Activated naive CD8-positive, alpha-beta T cell treated with anti-CD3 and anti-CD28 coated beads, Interleukin-2, amount 50 U/mL, for 24 hours (primary cell): ENCODE results near the gene KSR1.
"Not testable (repeated sequence)": the region's sequence is repeated elsewhere in the genome, so short reads cannot be mapped to it uniquely, and the experiment has no call there.

ENCODE experiments used
- ATAC-seq: fragments of 150-1000 bp; cut with Tn5 transposase; one replicate; pipeline ENCODE4 v1.10.0; 2021
- DNase-seq: peaks from one replicate; pipeline ENCODE4 v3.0.0; 2021
- H3K27ac Mint-ChIP-seq: one replicate; pipeline ENCODE4 v1.8.0; 2021; ENCODE audit warnings: mild to moderate bottlenecking, mixed read lengths
- H3K27me3 Mint-ChIP-seq: one replicate; pipeline ENCODE4 v1.8.0; 2021; ENCODE audit warnings: mixed read lengths
- H3K36me3 Mint-ChIP-seq: one replicate; pipeline ENCODE4 v1.8.0; 2021; ENCODE audit warnings: low read depth, mixed read lengths
- H3K4me1 Mint-ChIP-seq: one replicate; pipeline ENCODE4 v1.8.0; 2021; ENCODE audit warnings: mixed read lengths
- H3K4me3 Mint-ChIP-seq: one replicate; pipeline ENCODE4 v1.8.0; 2021; ENCODE audit warnings: mild to moderate bottlenecking, moderate library complexity, mixed read lengths
- H3K9me3 Mint-ChIP-seq: one replicate; pipeline ENCODE4 v1.8.0; 2021; ENCODE audit warnings: mixed read lengths

Gene KSR1

GRCh38 chr17:27653449-27653971, 197.3 kb downstream of the KSR1 start:
- not testable (repeated sequence) for DNase-seq, H3K9me3 Mint-ChIP-seq, H3K27me3 Mint-ChIP-seq, H3K27ac Mint-ChIP-seq, H3K36me3 Mint-ChIP-seq, H3K4me3 Mint-ChIP-seq, ATAC-seq, H3K4me1 Mint-ChIP-seq

- peaks cover 5% of the 10 kb centered on the region for H3K4me1 Mint-ChIP-seq
- H3K9me3 Mint-ChIP-seq, result no peaks in the 10 kb centered on the region
- DNase-seq (no peak), ATAC-seq (no peak)
- H3K36me3 Mint-ChIP-seq, result no peaks in the 10 kb centered on the region
- H3K4me3 Mint-ChIP-seq, result no peak overlapping the region
- H3K27me3 Mint-ChIP-seq, result no peaks in the 10 kb centered on the region
- H3K27ac Mint-ChIP-seq, result no peak overlapping the region
Measured at GRCh38 chr17:27654136-27654535, 197.9 kb downstream of the KSR1 start.

- Mint-ChIP-seq H3K9me3 (no peaks in the 10 kb centered on the region), H3K27ac (no peak overlapping the region), H3K4me3 (no peak overlapping the region), H3K4me1 (peaks cover 5% of the 10 kb centered on the region), H3K36me3 (no peaks in the 10 kb centered on the region), H3K27me3 (no peaks in the 10 kb centered on the region)
- DNase-seq (peak; percentile 79), ATAC-seq (peak; percentile 82)
Measured at GRCh38 chr17:27654654-27655524, 198.6 kb downstream of the KSR1 start.

GRCh38 chr17:27655525-27656111, 199.4 kb downstream of the KSR1 start:
- DNase-seq, H3K4me3 Mint-ChIP-seq, H3K4me1 Mint-ChIP-seq, ATAC-seq, H3K36me3 Mint-ChIP-seq, H3K9me3 Mint-ChIP-seq, H3K27me3 Mint-ChIP-seq, H3K27ac Mint-ChIP-seq: not testable (repeated sequence)

GRCh38 chr17:27656620-27657019, 200.4 kb downstream of the KSR1 start:
- H3K4me1 Mint-ChIP-seq, DNase-seq, H3K4me3 Mint-ChIP-seq, ATAC-seq, H3K36me3 Mint-ChIP-seq, H3K27me3 Mint-ChIP-seq, H3K9me3 Mint-ChIP-seq, H3K27ac Mint-ChIP-seq: not testable (repeated sequence)

- no peak for DNase-seq
- H3K27me3 Mint-ChIP-seq, result no peaks in the 10 kb centered on the region
- H3K4me1 Mint-ChIP-seq, result peaks cover 5% of the 10 kb centered on the region
- H3K9me3 Mint-ChIP-seq, result no peaks in the 10 kb centered on the region
- ATAC-seq, result no peak
- H3K36me3 Mint-ChIP-seq, result no peaks in the 10 kb centered on the region
- H3K27ac Mint-ChIP-seq, result no peak overlapping the region
- no peak overlapping the region for H3K4me3 Mint-ChIP-seq
Measured at GRCh38 chr17:27657620-27658019, 201.4 kb downstream of the KSR1 start.

GRCh38 chr17:27659683-27660082, 203.4 kb downstream of the KSR1 start:
- ATAC-seq (no peak), DNase-seq (no peak)
- H3K4me1 Mint-ChIP-seq, result peaks cover 1% of the 10 kb centered on the region
- no peaks in the 10 kb centered on the region for H3K36me3 Mint-ChIP-seq
- H3K9me3 Mint-ChIP-seq, result no peaks in the 10 kb centered on the region
- no peaks in the 10 kb centered on the region for H3K27me3 Mint-ChIP-seq
- no peak overlapping the region for H3K4me3 Mint-ChIP-seq
- no peak overlapping the region for H3K27ac Mint-ChIP-seq

- Mint-ChIP-seq H3K27me3 (no peaks in the 10 kb centered on the region), H3K9me3 (no peaks in the 10 kb centered on the region), H3K27ac (no peak overlapping the region), H3K36me3 (no peaks in the 10 kb centered on the region), H3K4me3 (no peak overlapping the region), H3K4me1 (no peaks in the 10 kb centered on the region)
- no peak for ATAC-seq
- DNase-seq, result no peak
Measured at GRCh38 chr17:27660436-27660835, 204.2 kb downstream of the KSR1 start.

- H3K9me3 Mint-ChIP-seq, result no peaks in the 10 kb centered on the region
Measured at GRCh38 chr17:27663936-27664605, 207.8 kb downstream of the KSR1 start.

GRCh38 chr17:27664606-27664965, 208.3 kb downstream of the KSR1 start:
- no peak for DNase-seq
- no peaks in the 10 kb centered on the region for H3K27me3 Mint-ChIP-seq
- no peak for ATAC-seq
- H3K36me3 Mint-ChIP-seq, result no peaks in the 10 kb centered on the region
- H3K4me3 Mint-ChIP-seq, result no peak overlapping the region
- H3K27ac Mint-ChIP-seq, result no peak overlapping the region
- no peaks in the 10 kb centered on the region for H3K9me3 Mint-ChIP-seq
- H3K4me1 Mint-ChIP-seq, result no peaks in the 10 kb centered on the region

More at GRCh38 chr17:27663936-27664605, 207.8 kb downstream of the KSR1 start:
- no peak overlapping the region for H3K4me3 Mint-ChIP-seq
- DNase-seq (no peak), ATAC-seq (no peak)
- H3K36me3 Mint-ChIP-seq, result no peaks in the 10 kb centered on the region
- no peaks in the 10 kb centered on the region for H3K4me1 Mint-ChIP-seq
- H3K27me3 Mint-ChIP-seq, result no peaks in the 10 kb centered on the region
- no peak overlapping the region for H3K27ac Mint-ChIP-seq

GRCh38 chr17:27665549-27665948, 209.3 kb downstream of the KSR1 start:
- no peaks in the 10 kb centered on the region for H3K27me3 Mint-ChIP-seq
- H3K27ac Mint-ChIP-seq, result no peak overlapping the region
- H3K9me3 Mint-ChIP-seq, result no peaks in the 10 kb centered on the region
- H3K4me3 Mint-ChIP-seq, result no peak overlapping the region
- H3K4me1 Mint-ChIP-seq, result no peaks in the 10 kb centered on the region
- ATAC-seq (no peak), DNase-seq (no peak)
- no peaks in the 10 kb centered on the region for H3K36me3 Mint-ChIP-seq

GRCh38 chr17:27666270-27666669, 210.0 kb downstream of the KSR1 start:
- not testable (repeated sequence) for DNase-seq, H3K9me3 Mint-ChIP-seq, H3K4me3 Mint-ChIP-seq, H3K27me3 Mint-ChIP-seq, H3K36me3 Mint-ChIP-seq, ATAC-seq, H3K4me1 Mint-ChIP-seq, H3K27ac Mint-ChIP-seq

- Mint-ChIP-seq H3K4me3 (no peak overlapping the region), H3K9me3 (no peaks in the 10 kb centered on the region), H3K27ac (no peak overlapping the region), H3K27me3 (peaks cover 2% of the 10 kb centered on the region), H3K4me1 (no peaks in the 10 kb centered on the region), H3K36me3 (no peaks in the 10 kb centered on the region)
- no peak for DNase-seq
- no peak for ATAC-seq
Measured at GRCh38 chr17:27666831-27667560, 210.7 kb downstream of the KSR1 start.

- no peaks in the 10 kb centered on the region for H3K36me3 Mint-ChIP-seq
- no peaks in the 10 kb centered on the region for H3K9me3 Mint-ChIP-seq
- no peaks in the 10 kb centered on the region for H3K4me1 Mint-ChIP-seq
- H3K27ac Mint-ChIP-seq, result no peak overlapping the region
- DNase-seq, result no peak
- ATAC-seq, result no peak
- H3K4me3 Mint-ChIP-seq, result no peak overlapping the region
- H3K27me3 Mint-ChIP-seq, result peaks cover 2% of the 10 kb centered on the region
Measured at GRCh38 chr17:27667656-27668487, 211.6 kb downstream of the KSR1 start.
